H9 (cell line): Measurements from ENCODE around the gene VWA8. TPM values are rescaled to one million over a fixed set of nuclear protein-coding genes. Genes with fewer than 3 reads are reported as not detected.

Source experiments
- DNase-seq: peaks from one replicate; pipeline ENCODE4 v3.0.0-alpha.2; 2017
- H2AFZ ChIP-seq: one replicate; pipeline ENCODE4 v1.6.1; 2013; ENCODE audit warnings: mild to moderate bottlenecking, low read length, control low read depth, moderate library complexity
- H2AK5ac ChIP-seq: 2 replicates; pipeline ENCODE4 v1.6.1; 2013; ENCODE audit warnings: low read length, control low read depth, mixed read lengths; ENCODE audit not compliant: insufficient read length
- H2BK120ac ChIP-seq: one replicate; pipeline ENCODE4 v1.6.1; 2013; ENCODE audit warnings: low read depth, mild to moderate bottlenecking, low read length, control low read depth, inconsistent platforms; ENCODE audit not compliant: poor library complexity, severe bottlenecking
- H2BK12ac ChIP-seq: 2 replicates; pipeline ENCODE4 v1.6.1; 2013; ENCODE audit warnings: low read length, control low read depth, mixed read lengths, low read depth; ENCODE audit not compliant: insufficient read length
- H2BK15ac ChIP-seq: 2 replicates; pipeline ENCODE4 v1.6.1; 2013; ENCODE audit warnings: low read depth, low read length, control low read depth
- H2BK20ac ChIP-seq: one replicate; pipeline ENCODE4 v1.6.1; 2013; ENCODE audit warnings: low read depth, mild to moderate bottlenecking, low read length, control low read depth, inconsistent platforms; ENCODE audit not compliant: poor library complexity, severe bottlenecking
- H2BK5ac ChIP-seq: 2 replicates; pipeline ENCODE4 v1.6.1; 2013; ENCODE audit warnings: low read length, control low read depth, mixed read lengths; ENCODE audit not compliant: insufficient read length
- H3K14ac ChIP-seq: 2 replicates; pipeline ENCODE4 v1.6.1; 2013; ENCODE audit warnings: low read length, control low read depth; ENCODE audit not compliant: insufficient read depth
- H3K18ac ChIP-seq: 2 replicates; pipeline ENCODE4 v1.6.1; 2013; ENCODE audit warnings: low read depth, mild to moderate bottlenecking, mixed read lengths, low read length, control low read depth; ENCODE audit not compliant: insufficient read length
- H3K23ac ChIP-seq: 2 replicates; pipeline ENCODE4 v1.6.1; 2013; ENCODE audit warnings: low read length, control low read depth, mixed read lengths, low read depth; ENCODE audit not compliant: insufficient read length
- H3K23me2 ChIP-seq: 2 replicates; pipeline ENCODE4 v1.6.1; 2013; ENCODE audit warnings: low read depth, mild to moderate bottlenecking, mixed read lengths, low read length, control low read depth; ENCODE audit not compliant: insufficient read length, poor library complexity, severe bottlenecking
- H3K27ac ChIP-seq: 2 replicates; pipeline ENCODE4 v1.5.1; 2013; ENCODE audit warnings: low read length, control low read depth, mixed read lengths, low read depth; ENCODE audit not compliant: insufficient read length
- H3K27me3 ChIP-seq: 2 replicates; pipeline ENCODE4 v1.6.1; 2013; ENCODE audit warnings: low read length, control low read depth, inconsistent platforms; ENCODE audit not compliant: insufficient read depth
- H3K4ac ChIP-seq: 2 replicates; pipeline ENCODE4 v1.6.1; 2013; ENCODE audit warnings: low read depth, mild to moderate bottlenecking, control low read depth, inconsistent platforms, low read length, moderate library complexity
- H3K4me1 ChIP-seq: 2 replicates; pipeline ENCODE4 v1.6.1; 2013; ENCODE audit warnings: low read length, control low read depth, inconsistent platforms; ENCODE audit not compliant: insufficient read depth
- H3K4me2 ChIP-seq: 2 replicates; pipeline ENCODE4 v1.6.1; 2013; ENCODE audit warnings: low read length, control low read depth, mixed read lengths; ENCODE audit not compliant: insufficient read length, insufficient read depth
- H3K56ac ChIP-seq: 2 replicates; pipeline ENCODE4 v1.6.1; 2013; ENCODE audit warnings: low read depth, mild to moderate bottlenecking, mixed read lengths, low read length, control low read depth; ENCODE audit not compliant: insufficient read length
- H3K79me1 ChIP-seq: 2 replicates; pipeline ENCODE4 v1.6.1; 2013; ENCODE audit warnings: low read depth, mild to moderate bottlenecking, moderate library complexity, low read length, control low read depth, inconsistent platforms; ENCODE audit not compliant: insufficient read depth, poor library complexity, severe bottlenecking
- H3K79me2 ChIP-seq: 2 replicates; pipeline ENCODE4 v1.6.1; 2013; ENCODE audit warnings: low read length, control low read depth, inconsistent platforms; ENCODE audit not compliant: insufficient read depth
- H3K9ac ChIP-seq: 2 replicates; pipeline ENCODE4 v1.6.1; 2013; ENCODE audit warnings: low read length, control low read depth, mixed read lengths; ENCODE audit not compliant: insufficient read length; ENCODE audit errors: extremely low read depth
- H3K9me3 ChIP-seq: one replicate; pipeline ENCODE4 v1.6.1; 2013; ENCODE audit warnings: low read depth, low read length, inconsistent platforms; ENCODE audit not compliant: control insufficient read depth
- H3T11ph ChIP-seq: one replicate; pipeline ENCODE4 v1.6.1; 2013; ENCODE audit warnings: mild to moderate bottlenecking, low read length, control low read depth, inconsistent platforms
- H4K20me1 ChIP-seq: one replicate; pipeline ENCODE4 v1.6.1; 2013; ENCODE audit not compliant: control insufficient read depth, insufficient read length, insufficient read depth
- H4K5ac ChIP-seq: 2 replicates; pipeline ENCODE4 v1.6.1; 2013; ENCODE audit warnings: low read depth, mild to moderate bottlenecking, mixed read lengths, low read length, control low read depth; ENCODE audit not compliant: insufficient read length
- H4K8ac ChIP-seq: replicated peaks from 2 replicates; pipeline ENCODE4 v1.6.1; 2013; ENCODE audit warnings: low read length, control low read depth, mixed read lengths, low read depth; ENCODE audit not compliant: insufficient read length
- H4K91ac ChIP-seq: 2 replicates; pipeline ENCODE4 v1.6.1; 2013; ENCODE audit warnings: low read depth, mild to moderate bottlenecking, moderate library complexity, mixed read lengths, low read length, control low read depth; ENCODE audit not compliant: insufficient read length
- H3K27ac Mint-ChIP-seq, 3 experiments: 2 replicates in 2 of 3; 3 replicates in 1 of 3; pipeline ENCODE4 v1.8.0; 2020 to 2021; ENCODE audit warnings: mixed read lengths in 3 of 3, mild to moderate bottlenecking in 1 of 3, moderate library complexity in 1 of 3
- H3K27me3 Mint-ChIP-seq: 2 replicates; pipeline ENCODE4 v1.8.0; 2021; ENCODE audit warnings: low read depth, mild to moderate bottlenecking, moderate library complexity, mixed read lengths
- H3K36me3 Mint-ChIP-seq, 3 experiments: 2 replicates in 2 of 3; 3 replicates in 1 of 3; pipeline ENCODE4 v1.8.0; 2020 to 2021; ENCODE audit warnings: low read depth in 3 of 3, mixed read lengths in 3 of 3; ENCODE audit not compliant: insufficient read depth in 1 of 3
- H3K4me1 Mint-ChIP-seq, 2 experiments: 2 replicates each; pipeline ENCODE4 v1.8.0; 2020; ENCODE audit warnings: mixed read lengths in 2 of 2
- H3K4me3 Mint-ChIP-seq, 2 experiments: 2 replicates in 1 of 2; 3 replicates in 1 of 2; pipeline ENCODE4 v1.8.0; 2020 to 2021; ENCODE audit warnings: mild to moderate bottlenecking in 2 of 2, mixed read lengths in 2 of 2, moderate library complexity in 1 of 2
- H3K9me3 Mint-ChIP-seq, 2 experiments: 2 replicates in 1 of 2; 3 replicates in 1 of 2; pipeline ENCODE4 v1.8.0; 2020; ENCODE audit warnings: mild to moderate bottlenecking in 2 of 2, mixed read lengths in 2 of 2, moderate library complexity in 1 of 2
- whole genome bisulfite sequencing: extraction: QIAGEN DNeasy Blood & Tissue Kit; methylation state at CpG from one replicate; pipeline ENCODE4 v1.1.7; 2013; ENCODE audit warnings: missing lambda C conversion rate, low lambda C conversion rate, mixed read lengths; ENCODE audit not compliant: insufficient read length; ENCODE audit errors: extremely low coverage; 5-methylcytosine and 5-hydroxymethylcytosine counted together
- total RNA-seq: library from RNA; stranded (reverse); gene quantifications from 2 replicates; pipeline ENCODE4 v1.2.1, GENCODE V29; 2021
- TF ChIP-seq, protein P1 (sequence below): fragments of 200-600 bp; sonication (generic); conservative IDR thresholded peaks from 3 replicates; pipeline ENCODE4 v1.8.0; 2021; ENCODE audit warnings: antibody characterized with exemption, mild to moderate bottlenecking

The VWA8 gene
- total RNA-seq, 1 experiment from 2014 or later = 17.4 TPM

DNA sequence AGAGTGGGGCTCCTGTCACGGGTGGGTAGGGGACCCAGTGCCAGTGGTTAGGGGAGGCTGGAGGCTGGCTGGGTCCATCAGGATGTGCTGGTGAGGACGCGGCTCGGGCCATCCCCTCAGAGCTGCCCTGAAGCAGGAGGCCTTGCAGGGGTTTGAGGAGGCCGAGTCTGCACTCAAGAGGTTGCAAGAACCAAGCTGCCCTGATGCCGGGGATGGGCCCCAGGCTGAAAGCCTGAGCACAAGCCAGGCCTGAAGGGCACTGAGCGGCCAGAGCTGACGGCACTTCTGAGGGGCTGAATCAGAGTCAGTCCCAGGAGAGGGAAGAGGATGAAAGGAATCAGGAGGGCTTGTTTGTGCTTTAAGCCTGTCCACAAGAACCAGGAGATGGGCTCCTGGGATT lies 410.6 kb downstream of the VWA8 start:
- H2BK120ac ChIP-seq = no peak overlapping the region
- Mint-ChIP-seq H3K9me3 (no peaks in the 10 kb centered on the region), H3K4me1 (peaks cover 3 to 7% of the 10 kb centered on the region in 2 experiments; a peak in 3 of 4 replicates), H3K4me3 (no peak overlapping the region), H3K27ac (no peak overlapping the region), H3K36me3 (no peaks in the 10 kb centered on the region; a peak in 1 of 7 replicates), H3K27me3 (peaks cover 4% of the 10 kb centered on the region)
- no peak overlapping the region for H4K5ac ChIP-seq
- no peaks in the 10 kb centered on the region for H3K4me1 ChIP-seq
- no peak overlapping the region for H3K23ac ChIP-seq
- no peak overlapping the region for H4K91ac ChIP-seq
- H3K9ac ChIP-seq = no peak overlapping the region
- H3K4me2 ChIP-seq = no peak overlapping the region
- H3K18ac ChIP-seq = no peak overlapping the region
- H3K27ac ChIP-seq = no peak overlapping the region
- no peaks in the 10 kb centered on the region for H3K23me2 ChIP-seq
- no peaks in the 10 kb centered on the region for H4K20me1 ChIP-seq
- H3K14ac ChIP-seq = no peak overlapping the region
- H3K4ac ChIP-seq = no peak overlapping the region
- H2BK15ac ChIP-seq = no peak overlapping the region; the same call in 1 of the 2 replicates
- no peaks in the 10 kb centered on the region for H3K9me3 ChIP-seq
- H3T11ph ChIP-seq = no peak overlapping the region
- H2AK5ac ChIP-seq = no peak overlapping the region
- no peak overlapping the region for H3K56ac ChIP-seq
- no peak for DNase-seq
- TF ChIP-seq, protein P1, sequence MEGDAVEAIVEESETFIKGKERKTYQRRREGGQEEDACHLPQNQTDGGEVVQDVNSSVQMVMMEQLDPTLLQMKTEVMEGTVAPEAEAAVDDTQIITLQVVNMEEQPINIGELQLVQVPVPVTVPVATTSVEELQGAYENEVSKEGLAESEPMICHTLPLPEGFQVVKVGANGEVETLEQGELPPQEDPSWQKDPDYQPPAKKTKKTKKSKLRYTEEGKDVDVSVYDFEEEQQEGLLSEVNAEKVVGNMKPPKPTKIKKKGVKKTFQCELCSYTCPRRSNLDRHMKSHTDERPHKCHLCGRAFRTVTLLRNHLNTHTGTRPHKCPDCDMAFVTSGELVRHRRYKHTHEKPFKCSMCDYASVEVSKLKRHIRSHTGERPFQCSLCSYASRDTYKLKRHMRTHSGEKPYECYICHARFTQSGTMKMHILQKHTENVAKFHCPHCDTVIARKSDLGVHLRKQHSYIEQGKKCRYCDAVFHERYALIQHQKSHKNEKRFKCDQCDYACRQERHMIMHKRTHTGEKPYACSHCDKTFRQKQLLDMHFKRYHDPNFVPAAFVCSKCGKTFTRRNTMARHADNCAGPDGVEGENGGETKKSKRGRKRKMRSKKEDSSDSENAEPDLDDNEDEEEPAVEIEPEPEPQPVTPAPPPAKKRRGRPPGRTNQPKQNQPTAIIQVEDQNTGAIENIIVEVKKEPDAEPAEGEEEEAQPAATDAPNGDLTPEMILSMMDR = no peak
- H2BK5ac ChIP-seq = no peak overlapping the region
- no CpG with 5 or more reads among the region's 8 CpGs for WGBS
- H2BK12ac ChIP-seq = no peak overlapping the region
- H3K27me3 ChIP-seq = no peaks in the 10 kb centered on the region
- no peaks in the 10 kb centered on the region for H3K79me1 ChIP-seq
- H4K8ac ChIP-seq = no peak overlapping the region
- H3K79me2 ChIP-seq = no peaks in the 10 kb centered on the region
- no peak overlapping the region for H2AFZ ChIP-seq
- no peak overlapping the region for H2BK20ac ChIP-seq
